HG03442 (cell line): ENCODE data around the gene SLC6A9.

Source experiments
- ATAC-seq: cut with Tn5 transposase; IDR thresholded peaks from one replicate; pipeline ENCODE4 v1.9.1; 2021; ENCODE audit warnings: mild to moderate bottlenecking, moderate library complexity; ENCODE audit not compliant: unreplicated experiment

Gene SLC6A9

GRCh38 chr1:44029911-44030604 is 1.2 kb downstream of the SLC6A9 start:
- ATAC-seq: peak; percentile 81

GRCh38 chr1:44029260-44029910 is 1.9 kb downstream of the SLC6A9 start:
- peak; percentile 10 for ATAC-seq

DNA sequence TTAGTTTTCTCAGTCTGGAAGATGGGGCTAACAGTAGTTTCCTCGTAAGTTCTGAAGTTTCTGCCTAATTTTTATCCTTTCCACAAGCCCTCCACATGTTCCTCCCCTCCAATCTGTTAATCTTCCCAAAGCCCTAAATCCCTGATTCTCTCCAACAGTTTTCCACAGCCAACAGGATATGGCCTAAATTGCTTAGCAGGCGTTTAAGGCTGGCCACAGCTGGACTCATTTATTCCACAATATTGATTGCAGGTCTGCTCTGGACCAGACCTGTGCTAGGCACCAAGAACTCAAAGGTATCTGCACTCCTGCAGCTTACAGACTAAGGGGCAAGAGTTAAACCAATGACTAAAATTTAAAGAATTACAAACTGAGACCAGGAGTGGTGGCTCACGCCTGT is 3.9 kb downstream of the SLC6A9 start:
- no peak for ATAC-seq

DNA sequence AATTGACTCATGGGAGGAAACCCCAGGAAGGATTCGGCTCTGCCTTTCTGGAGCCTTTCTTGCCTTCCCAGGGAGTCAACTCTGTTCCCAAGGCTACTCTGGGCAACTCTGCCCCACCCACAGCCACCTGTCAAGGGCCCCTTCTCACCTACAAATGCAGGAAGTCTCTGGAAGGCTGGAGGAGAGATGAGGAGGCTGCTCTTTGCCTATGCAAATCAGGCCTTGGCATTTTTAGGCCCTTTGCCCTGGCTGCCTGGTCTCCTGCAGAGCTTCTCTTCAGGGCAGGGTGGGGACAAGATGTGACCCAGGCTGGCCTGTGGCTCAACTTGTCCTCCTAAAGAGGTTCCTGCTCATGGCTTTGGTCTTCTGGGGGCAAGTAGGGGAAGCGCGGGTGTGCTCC is 5.4 kb downstream of the SLC6A9 start:
- no peak for ATAC-seq

- ATAC-seq: no peak
Observed at GRCh38 chr1:44024903-44025525, 6.2 kb downstream of the SLC6A9 start.

GRCh38 chr1:44024031-44024902 is 7.0 kb downstream of the SLC6A9 start:
- no peak for ATAC-seq

- no peak for ATAC-seq
Observed at GRCh38 chr1:44021581-44022321, 9.5 kb downstream of the SLC6A9 start.

- no peak for ATAC-seq
Observed at GRCh38 chr1:44021156-44021555, 10.1 kb downstream of the SLC6A9 start.

DNA sequence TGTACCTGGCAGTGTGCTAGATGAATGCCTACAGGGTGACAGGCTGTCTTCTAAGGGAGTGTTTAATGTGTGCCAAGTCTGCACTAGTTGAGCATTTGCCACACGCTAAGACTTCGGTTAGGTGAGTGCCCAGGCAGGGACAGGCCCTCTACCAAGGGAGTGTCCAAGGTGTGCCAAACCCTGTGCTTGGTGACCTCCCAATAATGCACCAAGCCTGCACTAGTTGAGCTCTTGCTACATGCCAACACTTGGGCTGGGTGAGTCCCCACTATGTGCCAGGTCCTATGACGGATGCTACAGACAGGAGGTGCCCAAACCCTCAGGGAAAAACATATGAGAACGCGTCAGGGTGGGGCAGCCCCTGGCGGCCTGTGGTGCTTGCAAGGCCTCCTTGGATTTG is 10.8 kb downstream of the SLC6A9 start:
- ATAC-seq: no peak

GRCh38 chr1:44019466-44019948 is 11.8 kb downstream of the SLC6A9 start:
- ATAC-seq: no peak

GRCh38 chr1:44016890-44017400 is 14.3 kb downstream of the SLC6A9 start:
- no peak for ATAC-seq

GRCh38 chr1:44016041-44016889 is 15.0 kb downstream of the SLC6A9 start:
- no peak for ATAC-seq

GRCh38 chr1:44015206-44015605 is 16.1 kb downstream of the SLC6A9 start:
- no peak for ATAC-seq

- no peak for ATAC-seq
Observed at GRCh38 chr1:44014365-44015104, 16.7 kb downstream of the SLC6A9 start.

DNA sequence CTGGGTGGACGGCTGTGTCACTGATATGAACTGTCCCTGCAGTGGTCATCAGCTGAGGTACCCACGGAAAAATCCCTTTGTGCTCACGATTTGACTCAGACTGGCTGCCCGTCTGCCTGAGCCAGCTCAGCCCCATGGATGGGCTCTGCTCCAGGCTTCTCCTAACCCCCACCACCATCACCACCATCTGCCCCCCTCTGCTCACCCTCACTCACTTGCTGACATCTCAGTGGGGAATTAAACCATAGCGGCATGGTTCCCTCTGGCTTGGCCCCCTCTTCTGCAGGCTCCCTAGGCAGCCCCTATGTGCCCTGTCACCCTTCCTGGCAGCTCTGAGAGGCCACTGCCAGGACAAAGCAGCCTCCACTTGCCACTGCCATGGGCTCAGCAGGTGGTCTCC is 17.3 kb downstream of the SLC6A9 start:
- ATAC-seq: no peak

GRCh38 chr1:44012941-44013609 is 18.2 kb downstream of the SLC6A9 start:
- ATAC-seq: no peak

- no peak for ATAC-seq
Observed at GRCh38 chr1:44012404-44012803, 18.9 kb downstream of the SLC6A9 start.

- no peak for ATAC-seq
Observed at GRCh38 chr1:44010935-44011471, 20.3 kb downstream of the SLC6A9 start.
